MM.1S (cell line): ENCODE results near the gene SLC49A3.

Source experiments
- CTCF ChIP-seq: fragments of 300-600 bp; sonication (generic); IDR thresholded peaks from 2 replicates; pipeline ENCODE4 v1.5.1; 2016; ENCODE audit warnings: antibody characterized with exemption, low read length, mixed read lengths
- EZH2 ChIP-seq: fragments of 300-600 bp; sonication (generic); optimal IDR thresholded peaks from 2 replicates; pipeline ENCODE3; 2017; ENCODE audit warnings: low read depth, mild to moderate bottlenecking, antibody characterized with exemption, low read length, mixed read lengths
- EZH2phosphoT487 ChIP-seq: fragments of 300-600 bp; sonication (generic); IDR thresholded peaks from 2 replicates; pipeline ENCODE4 v1.6.1; 2018; ENCODE audit warnings: antibody characterized with exemption, low read length

DNA sequence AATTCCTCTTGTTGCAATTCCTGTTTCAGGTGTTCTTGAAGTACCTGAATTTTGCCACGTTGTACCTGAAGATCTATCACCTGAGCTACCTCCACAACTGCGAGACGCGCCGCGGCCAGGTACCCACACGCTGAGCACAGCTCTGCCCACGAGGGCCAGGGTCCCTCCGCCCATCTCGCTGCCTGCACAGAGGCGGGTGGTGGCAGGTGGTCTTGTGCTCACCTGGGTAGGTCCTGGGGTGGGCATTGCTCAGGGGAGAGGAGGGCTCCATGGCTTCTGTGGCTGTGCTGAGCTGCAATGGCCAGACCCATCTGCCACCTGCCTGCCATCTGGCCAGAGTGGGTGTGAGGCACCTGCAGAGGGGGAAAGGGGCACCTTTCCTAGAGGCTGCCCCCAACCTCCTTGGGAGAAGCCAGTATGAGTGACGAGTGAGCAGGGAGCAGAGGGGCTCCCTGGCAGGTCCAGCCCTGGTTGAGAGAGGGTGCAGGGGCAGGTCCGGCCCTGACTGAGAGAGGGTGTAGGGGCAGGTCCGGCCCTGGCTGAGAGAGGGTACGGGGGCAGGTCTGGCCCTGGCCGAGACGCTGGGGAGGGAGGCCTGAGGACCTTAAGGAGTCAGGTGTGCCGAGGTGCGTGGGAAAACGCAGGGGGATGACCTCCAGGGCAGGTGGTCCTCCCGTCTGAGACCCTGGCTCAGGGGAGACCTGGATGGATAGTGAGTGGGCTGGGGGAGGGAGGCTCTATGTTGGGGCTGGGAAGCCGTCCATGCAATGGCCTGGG is 52.9 kb downstream of the SLC49A3 start:
- TF ChIP-seq CTCF = no peak
- TF ChIP-seq EZH2phosphoT487 = no peak
- TF ChIP-seq EZH2 = no peak
